CD14-positive monocyte (primary cell): ENCODE measurements around the gene MDP1. TPM values are rescaled to one million over a fixed set of nuclear protein-coding genes. Genes with fewer than 3 reads are reported as not detected.

ENCODE experiments used
- DNase-seq, 3 donors: peaks; one replicate each; pipeline ENCODE4 v3.0.0-alpha.2; 2011 to 2022
- H2AFZ ChIP-seq: 2 replicates; pipeline ENCODE4 v1.6.0; 2012; ENCODE audit warnings: mild to moderate bottlenecking, low read depth, low read length, inconsistent platforms; ENCODE audit not compliant: insufficient read depth, poor library complexity, severe bottlenecking
- H3K27ac ChIP-seq, 2 donors: 1 replicate in 1 of 2; 2 replicates in 1 of 2; pipeline ENCODE4 v1.5.1; 2012 to 2013; ENCODE audit warnings: low read length in 2 of 2, control low read depth in 1 of 2, inconsistent platforms in 1 of 2, low read depth in 1 of 2, mild to moderate bottlenecking in 1 of 2
- H3K27me3 ChIP-seq, 2 donors: one replicate each; pipeline versions ENCODE4 v1.6.0 to v1.6.1; 2011 to 2013; ENCODE audit warnings: low read length in 2 of 2; ENCODE audit not compliant: control insufficient read depth in 2 of 2, insufficient read depth in 2 of 2
- H3K36me3 ChIP-seq, 2 donors: replicated peaks in 1 of 2; 1 replicate in 1 of 2; 2 replicates in 1 of 2; pipeline versions ENCODE4 v1.5.1 to v1.6.1; 2012 to 2013; ENCODE audit warnings: low read length in 2 of 2, control low read depth in 1 of 2, inconsistent platforms in 1 of 2, mild to moderate bottlenecking in 1 of 2; ENCODE audit not compliant: insufficient read depth in 2 of 2, control insufficient read depth in 1 of 2
- H3K4me1 ChIP-seq, 2 donors: 1 replicate in 1 of 2; 2 replicates in 1 of 2; pipeline versions ENCODE4 v1.5.1 to v1.6.1; 2012 to 2013; ENCODE audit warnings: low read length in 2 of 2, control low read depth in 1 of 2, inconsistent platforms in 1 of 2, mild to moderate bottlenecking in 1 of 2, moderate library complexity in 1 of 2; ENCODE audit not compliant: insufficient read depth in 2 of 2, control insufficient read depth in 1 of 2
- H3K4me2 ChIP-seq: replicated peaks from 2 replicates; pipeline ENCODE3; 2012; ENCODE audit warnings: low read length, moderate library complexity, mild to moderate bottlenecking; ENCODE audit not compliant: poor library complexity, severe bottlenecking; ENCODE audit errors: extremely low read depth
- H3K4me3 ChIP-seq, 3 experiments: fragments of 200-600 bp in 1 of 3; sonication (generic) in 1 of 3; replicated peaks in 1 of 3; 1 replicate in 2 of 3; 2 replicates in 1 of 3; pipeline ENCODE4 v1.5.1; 2011 to 2013; ENCODE audit warnings: low read length in 3 of 3, mild to moderate bottlenecking in 3 of 3, control low read depth in 2 of 3, low read depth in 2 of 3, inconsistent platforms in 1 of 3, moderate library complexity in 1 of 3
- H3K79me2 ChIP-seq: 2 replicates; pipeline ENCODE4 v1.6.0; 2012; ENCODE audit warnings: mild to moderate bottlenecking, control low read depth, inconsistent platforms, low read length, moderate library complexity; ENCODE audit not compliant: insufficient read depth
- H3K9ac ChIP-seq: 2 replicates; pipeline ENCODE4 v1.6.0; 2017; ENCODE audit warnings: low read length, mild to moderate bottlenecking; ENCODE audit not compliant: insufficient read depth, poor library complexity, severe bottlenecking
- H3K9me3 ChIP-seq, 2 donors: replicated peaks in 1 of 2; 1 replicate in 1 of 2; 2 replicates in 1 of 2; pipeline versions ENCODE4 v1.5.1 to v1.6.1; 2012 to 2013; ENCODE audit warnings: low read length in 2 of 2, control low read depth in 1 of 2; ENCODE audit not compliant: control insufficient read depth in 1 of 2, insufficient read depth in 1 of 2
- H4K20me1 ChIP-seq: 2 replicates; pipeline ENCODE4 v1.6.0; 2012; ENCODE audit warnings: mild to moderate bottlenecking, low read length, control low read depth, moderate library complexity; ENCODE audit not compliant: insufficient read depth
- H3K27ac Mint-ChIP-seq, 7 donors: one replicate each; pipeline ENCODE4 v1.8.0; 2020; ENCODE audit warnings: mild to moderate bottlenecking in 7 of 7, mixed read lengths in 7 of 7, moderate library complexity in 6 of 7, inconsistent platforms in 2 of 7
- H3K27me3 Mint-ChIP-seq, 3 donors: one replicate each; pipeline ENCODE4 v1.8.0; 2021 to 2022; ENCODE audit warnings: low read depth in 3 of 3, mild to moderate bottlenecking in 3 of 3, mixed read lengths in 3 of 3, moderate library complexity in 3 of 3, inconsistent platforms in 1 of 3
- H3K36me3 Mint-ChIP-seq, 2 donors: one replicate each; pipeline ENCODE4 v1.8.0; 2020; ENCODE audit warnings: mixed read lengths in 2 of 2, inconsistent platforms in 1 of 2, mild to moderate bottlenecking in 1 of 2
- H3K4me1 Mint-ChIP-seq: one replicate; pipeline ENCODE4 v1.8.0; 2020; ENCODE audit warnings: mild to moderate bottlenecking, mixed read lengths
- H3K4me3 Mint-ChIP-seq, 2 donors: one replicate each; pipeline ENCODE4 v1.8.0; 2020; ENCODE audit warnings: mild to moderate bottlenecking in 2 of 2, mixed read lengths in 2 of 2, moderate library complexity in 1 of 2
- H3K9me3 Mint-ChIP-seq, 7 donors: one replicate each; pipeline ENCODE4 v1.8.0; 2020 to 2022; ENCODE audit warnings: mixed read lengths in 7 of 7, mild to moderate bottlenecking in 6 of 7, moderate library complexity in 6 of 7, inconsistent platforms in 2 of 7
- WGBS: methylation state at CpG from one replicate; pipeline ENCODE4 v1.1.5; 2013; ENCODE audit warnings: missing lambda C conversion rate; ENCODE audit not compliant: insufficient coverage; 5-methylcytosine and 5-hydroxymethylcytosine counted together
- intact Hi-C, 2 donors: fragments of 100-400 bp; cut with micrococcal nuclease; formaldehyde crosslinking; loops; one replicate each; pipeline versions ENCODE4 v1.15.0 to v1.15.1; 2023
- polyA plus RNA-seq, 3 donors: library from polyadenylated mRNA; depleted of rRNA in 1 of 3; unstranded in 2 of 3; stranded (reverse) in 1 of 3; fragments of 300-500 nt in 2 of 3; fragments of >200 nt in 1 of 3; fragmentation: Illumina TruSeq in 2 of 3; gene quantifications; 1 replicate in 2 of 3; 2 replicates in 1 of 3; pipeline ENCODE4 v1.2.3, GENCODE V29; 2012 to 2021
- TF ChIP-seq, protein P1 (sequence below): fragments of 200-600 bp; IDR thresholded peaks from one replicate; pipeline ENCODE4 v1.8.0; 2022; ENCODE audit warnings: antibody characterized with exemption, mild to moderate bottlenecking

Gene MDP1
- polyA plus RNA-seq, 3 donors: 17.5 to 49.6 (median 37.5) TPM

- Mint-ChIP-seq H3K9me3 (no peaks in the 10 kb centered on the region), H3K4me1 (peaks cover 3% of the 10 kb centered on the region), H3K4me3 (no peak overlapping the region), H3K36me3 (peaks cover 79 to 95% of the 10 kb centered on the region in 2 donors), H3K27ac (no peak overlapping the region), H3K27me3 (peaks cover 1 to 4% (median 3%) of the 10 kb centered on the region in 3 donors)
- TF ChIP-seq, protein P1, sequence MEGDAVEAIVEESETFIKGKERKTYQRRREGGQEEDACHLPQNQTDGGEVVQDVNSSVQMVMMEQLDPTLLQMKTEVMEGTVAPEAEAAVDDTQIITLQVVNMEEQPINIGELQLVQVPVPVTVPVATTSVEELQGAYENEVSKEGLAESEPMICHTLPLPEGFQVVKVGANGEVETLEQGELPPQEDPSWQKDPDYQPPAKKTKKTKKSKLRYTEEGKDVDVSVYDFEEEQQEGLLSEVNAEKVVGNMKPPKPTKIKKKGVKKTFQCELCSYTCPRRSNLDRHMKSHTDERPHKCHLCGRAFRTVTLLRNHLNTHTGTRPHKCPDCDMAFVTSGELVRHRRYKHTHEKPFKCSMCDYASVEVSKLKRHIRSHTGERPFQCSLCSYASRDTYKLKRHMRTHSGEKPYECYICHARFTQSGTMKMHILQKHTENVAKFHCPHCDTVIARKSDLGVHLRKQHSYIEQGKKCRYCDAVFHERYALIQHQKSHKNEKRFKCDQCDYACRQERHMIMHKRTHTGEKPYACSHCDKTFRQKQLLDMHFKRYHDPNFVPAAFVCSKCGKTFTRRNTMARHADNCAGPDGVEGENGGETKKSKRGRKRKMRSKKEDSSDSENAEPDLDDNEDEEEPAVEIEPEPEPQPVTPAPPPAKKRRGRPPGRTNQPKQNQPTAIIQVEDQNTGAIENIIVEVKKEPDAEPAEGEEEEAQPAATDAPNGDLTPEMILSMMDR: no peak
- Histone ChIP-seq H3K4me1 (peaks cover 2 to 5% of the 10 kb centered on the region in 2 donors), H3K9me3 (no peaks in the 10 kb centered on the region), H3K9ac (no peak overlapping the region), H3K36me3 (peaks cover 67 to 86% of the 10 kb centered on the region in 2 donors), H4K20me1 (peaks cover 11% of the 10 kb centered on the region), H3K79me2 (no peaks in the 10 kb centered on the region), H3K4me3 (no peak overlapping the region), H3K27ac (no peak overlapping the region), H3K4me2 (no peak overlapping the region), H3K27me3 (no peaks in the 10 kb centered on the region), H2AFZ (no peak overlapping the region)
- no peak for DNase-seq
- intact Hi-C loops: no loop called here
- WGBS: no CpG with 5 or more reads among the region's 12 CpGs
Observed at GRCh38 chr14:24177041-24177825, 38.6 kb downstream of the MDP1 start.

- Histone ChIP-seq H3K4me1 (peaks cover 9 to 11% of the 10 kb centered on the region in 2 donors), H3K9me3 (no peaks in the 10 kb centered on the region), H3K4me2 (no peak overlapping the region), H3K27ac (no peak overlapping the region), H3K27me3 (no peaks in the 10 kb centered on the region), H3K4me3 (no peak overlapping the region), H4K20me1 (peaks cover 17% of the 10 kb centered on the region), H2AFZ (no peak overlapping the region), H3K9ac (no peak overlapping the region), H3K36me3 (peaks cover 62 to 80% of the 10 kb centered on the region in 2 donors), H3K79me2 (no peaks in the 10 kb centered on the region)
- H3K36me3 Mint-ChIP-seq: peaks cover 75 to 88% of the 10 kb centered on the region in 2 donors
- TF ChIP-seq, protein P1: no peak
- H3K4me3 Mint-ChIP-seq: no peak overlapping the region
- intact Hi-C loops: no loop called here
- DNase-seq: no peak
- peaks cover 4 to 7% (median 7%) of the 10 kb centered on the region in 3 donors for H3K27me3 Mint-ChIP-seq
- peaks cover 9% of the 10 kb centered on the region for H3K4me1 Mint-ChIP-seq
- H3K27ac Mint-ChIP-seq: peak overlapping the region in 1 of 7 donors; percentile 54
- 99% methylated on average over 5 of the region's 5 CpGs for WGBS
- H3K9me3 Mint-ChIP-seq: no peaks in the 10 kb centered on the region
Observed at GRCh38 chr14:24176599-24176998, 39.3 kb downstream of the MDP1 start.
